ENCODE measurements around the gene GJD3. TPM values are rescaled to one million over a fixed set of nuclear protein-coding genes. Genes with fewer than 3 reads are reported as not detected.

Gene GJD3
- total RNA-seq, 1 experiment from 2014 or later: not detected

- BruUV-seq (replicated peaks): no TSS peak
- H3K27me3 ChIP-seq (ENCODE audit: insufficient read depth, low read depth): no peaks in the 10 kb centered on the region
- no peaks in the 10 kb centered on the region; the same call in 1 of the 2 replicates for H4K20me1 ChIP-seq (ENCODE audit: insufficient read depth)
- no peak overlapping the region for H3K27ac ChIP-seq
- H2AFZ ChIP-seq: no peak overlapping the region
- CTCF ChIA-PET: no interaction called here
- H3K4me1 ChIP-seq (replicated peaks; ENCODE audit: insufficient read depth): peaks cover 13% of the 10 kb centered on the region
- peaks cover 11% of the 10 kb centered on the region; the same call in 1 of the 2 replicates for H3F3A ChIP-seq (ENCODE audit: insufficient read depth, low read depth)
- no peaks in the 10 kb centered on the region for H3K9me2 ChIP-seq (ENCODE audit: insufficient read depth)
- H3K4me2 ChIP-seq: no peak overlapping the region
- no peak for DNase-seq
- no peak overlapping the region for H3K4me3 ChIP-seq
- no peak for TF ChIP-seq CTCF (conservative IDR thresholded peaks at IDR 0.05)
- TF ChIP-seq EZH2 (IDR thresholded peaks at IDR 0.05; ENCODE audit: low read depth): no peak
- no peaks in the 10 kb centered on the region for H3K36me3 ChIP-seq (ENCODE audit: low read depth)
- POLR2A ChIA-PET (ENCODE audit: unreplicated experiment): interaction anchor here (0.7 kb wide), 1 partner anchor 36 kb away, joined by 3 read pairs; no protein-coding TSS in a partner anchor
- intact Hi-C loops (cut with micrococcal nuclease; ENCODE audit: unreplicated experiment): no loop called here
- no peaks in the 10 kb centered on the region for H3K9me3 ChIP-seq (ENCODE audit: insufficient read depth, low read depth)
- peaks cover 24% of the 10 kb centered on the region for H3K79me2 ChIP-seq (ENCODE audit: low read depth)
Measured at GRCh38 chr17:40348136-40348504, 16.4 kb downstream of the GJD3 start.

GRCh38 chr17:40347319-40348135 is 17.0 kb downstream of the GJD3 start:
- H3F3A ChIP-seq (ENCODE audit: insufficient read depth, low read depth): peaks cover 7% of the 10 kb centered on the region; the same call in 1 of the 2 replicates
- peaks cover 7% of the 10 kb centered on the region for H3K4me1 ChIP-seq (replicated peaks; ENCODE audit: insufficient read depth)
- no peak overlapping the region for H2AFZ ChIP-seq
- TF ChIP-seq CTCF (conservative IDR thresholded peaks at IDR 0.05) (no peak), EZH2 (IDR thresholded peaks at IDR 0.05; ENCODE audit: low read depth) (no peak)
- H3K27ac ChIP-seq: no peak overlapping the region
- no TSS peak for BruUV-seq (replicated peaks)
- H3K4me3 ChIP-seq: no peak overlapping the region
- H4K20me1 ChIP-seq (ENCODE audit: insufficient read depth): no peaks in the 10 kb centered on the region; the same call in 1 of the 2 replicates
- no peaks in the 10 kb centered on the region for H3K27me3 ChIP-seq (ENCODE audit: insufficient read depth, low read depth)
- H3K79me2 ChIP-seq (ENCODE audit: low read depth): peaks cover 30% of the 10 kb centered on the region
- DNase-seq: no peak
- no peaks in the 10 kb centered on the region for H3K36me3 ChIP-seq (ENCODE audit: low read depth)
- H3K9me2 ChIP-seq (ENCODE audit: insufficient read depth): no peaks in the 10 kb centered on the region
- no peaks in the 10 kb centered on the region for H3K9me3 ChIP-seq (ENCODE audit: insufficient read depth, low read depth)
- POLR2A ChIA-PET (ENCODE audit: unreplicated experiment): no interaction called here
- intact Hi-C loops (cut with micrococcal nuclease; ENCODE audit: unreplicated experiment): no loop called here
- H3K4me2 ChIP-seq: no peak overlapping the region
- CTCF ChIA-PET: interaction anchor here (0.6 kb wide), 1 partner anchor 48 kb away, joined by 3 read pairs; no protein-coding TSS in a partner anchor

GRCh38 chr17:40346765-40347158 is 17.8 kb downstream of the GJD3 start:
- H3K4me3 ChIP-seq: no peak overlapping the region
- H3K27ac ChIP-seq: no peak overlapping the region
- intact Hi-C loops (cut with micrococcal nuclease; ENCODE audit: unreplicated experiment): no loop called here
- no peaks in the 10 kb centered on the region for H3K9me2 ChIP-seq (ENCODE audit: insufficient read depth)
- no peaks in the 10 kb centered on the region for H3K36me3 ChIP-seq (ENCODE audit: low read depth)
- no TSS peak for BruUV-seq (replicated peaks)
- peaks cover 33% of the 10 kb centered on the region for H3K79me2 ChIP-seq (ENCODE audit: low read depth)
- H3K27me3 ChIP-seq (ENCODE audit: insufficient read depth, low read depth): no peaks in the 10 kb centered on the region
- POLR2A ChIA-PET (ENCODE audit: unreplicated experiment): no interaction called here
- H3K4me1 ChIP-seq (replicated peaks; ENCODE audit: insufficient read depth): 0 out of 2 replicates have a peak, but pooled peaks cover 4% of the 10 kb centered on the region
- H4K20me1 ChIP-seq (ENCODE audit: insufficient read depth): no peaks in the 10 kb centered on the region; the same call in 1 of the 2 replicates
- no peak overlapping the region for H3K4me2 ChIP-seq
- no peak for DNase-seq
- H3F3A ChIP-seq (ENCODE audit: insufficient read depth, low read depth): peaks cover 4% of the 10 kb centered on the region; the same call in 1 of the 2 replicates
- TF ChIP-seq CTCF (conservative IDR thresholded peaks at IDR 0.05) (no peak), EZH2 (IDR thresholded peaks at IDR 0.05; ENCODE audit: low read depth) (no peak)
- no peak overlapping the region for H2AFZ ChIP-seq
- CTCF ChIA-PET: no interaction called here
- H3K9me3 ChIP-seq (ENCODE audit: insufficient read depth, low read depth): no peaks in the 10 kb centered on the region

All from PC-9 (cell line).